GM12864 (cell line): ENCODE data around the gene RTBDN.

Experiments
- DNase-seq: peaks from one replicate; pipeline ENCODE4 v3.0.0-alpha.2; 2011; ENCODE audit warnings: low read depth
- H3K4me3 ChIP-seq: 2 replicates; pipeline ENCODE4 v1.5.1; 2011; ENCODE audit warnings: mild to moderate bottlenecking, low read depth, low read length, control low read depth
- TF ChIP-seq, protein P1 (sequence below): IDR thresholded peaks from 2 replicates; pipeline ENCODE4 v1.5.1; 2011; ENCODE audit warnings: low read depth, mild to moderate bottlenecking, moderate library complexity, low read length, control low read depth, inconsistent platforms; ENCODE audit errors: missing control alignments

RTBDN gene

DNA sequence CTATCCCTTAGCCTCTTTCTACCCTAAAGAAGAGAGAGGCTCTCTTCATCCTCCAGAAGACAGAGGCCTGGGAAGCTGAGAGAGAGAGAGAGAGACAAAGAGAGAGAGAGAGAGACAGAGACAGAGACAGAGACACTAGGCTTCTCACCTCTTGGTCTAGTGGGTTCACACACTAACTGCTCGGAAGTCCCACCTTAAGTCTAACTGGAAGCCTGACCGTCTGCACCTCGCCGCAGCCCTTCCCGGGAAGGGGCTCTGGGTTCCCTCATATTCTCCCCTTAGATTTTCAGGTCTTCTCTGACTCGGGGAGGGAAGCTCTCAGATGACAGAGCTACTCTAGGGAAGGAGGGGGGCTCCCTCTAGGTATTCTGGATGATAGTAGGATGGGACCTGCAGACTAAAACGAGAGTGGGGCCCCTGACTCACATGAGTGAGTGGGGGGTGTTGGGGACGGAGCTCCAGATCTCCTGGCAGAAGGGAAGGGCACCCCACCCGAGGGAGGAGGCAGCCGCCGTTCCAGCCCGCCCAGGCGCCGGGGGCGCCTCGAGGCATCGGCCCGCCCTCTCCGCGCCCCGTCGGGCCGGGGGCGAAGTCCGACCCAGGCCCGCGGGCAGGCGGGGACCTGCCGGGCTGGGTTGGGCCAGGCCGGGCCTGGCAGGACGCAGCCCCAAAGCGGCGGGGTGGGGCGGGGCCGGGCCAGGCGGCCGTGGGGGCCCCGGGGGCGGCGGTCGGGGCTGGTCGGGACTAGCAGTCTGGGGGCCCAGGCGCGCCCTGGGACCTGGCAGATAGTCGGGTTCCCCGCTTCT is 45.1 kb downstream of the RTBDN start:
- no peak for DNase-seq
- TF ChIP-seq, protein P1, sequence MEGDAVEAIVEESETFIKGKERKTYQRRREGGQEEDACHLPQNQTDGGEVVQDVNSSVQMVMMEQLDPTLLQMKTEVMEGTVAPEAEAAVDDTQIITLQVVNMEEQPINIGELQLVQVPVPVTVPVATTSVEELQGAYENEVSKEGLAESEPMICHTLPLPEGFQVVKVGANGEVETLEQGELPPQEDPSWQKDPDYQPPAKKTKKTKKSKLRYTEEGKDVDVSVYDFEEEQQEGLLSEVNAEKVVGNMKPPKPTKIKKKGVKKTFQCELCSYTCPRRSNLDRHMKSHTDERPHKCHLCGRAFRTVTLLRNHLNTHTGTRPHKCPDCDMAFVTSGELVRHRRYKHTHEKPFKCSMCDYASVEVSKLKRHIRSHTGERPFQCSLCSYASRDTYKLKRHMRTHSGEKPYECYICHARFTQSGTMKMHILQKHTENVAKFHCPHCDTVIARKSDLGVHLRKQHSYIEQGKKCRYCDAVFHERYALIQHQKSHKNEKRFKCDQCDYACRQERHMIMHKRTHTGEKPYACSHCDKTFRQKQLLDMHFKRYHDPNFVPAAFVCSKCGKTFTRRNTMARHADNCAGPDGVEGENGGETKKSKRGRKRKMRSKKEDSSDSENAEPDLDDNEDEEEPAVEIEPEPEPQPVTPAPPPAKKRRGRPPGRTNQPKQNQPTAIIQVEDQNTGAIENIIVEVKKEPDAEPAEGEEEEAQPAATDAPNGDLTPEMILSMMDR: no peak
- peak overlapping the region; percentile 46 for H3K4me3 ChIP-seq

DNA sequence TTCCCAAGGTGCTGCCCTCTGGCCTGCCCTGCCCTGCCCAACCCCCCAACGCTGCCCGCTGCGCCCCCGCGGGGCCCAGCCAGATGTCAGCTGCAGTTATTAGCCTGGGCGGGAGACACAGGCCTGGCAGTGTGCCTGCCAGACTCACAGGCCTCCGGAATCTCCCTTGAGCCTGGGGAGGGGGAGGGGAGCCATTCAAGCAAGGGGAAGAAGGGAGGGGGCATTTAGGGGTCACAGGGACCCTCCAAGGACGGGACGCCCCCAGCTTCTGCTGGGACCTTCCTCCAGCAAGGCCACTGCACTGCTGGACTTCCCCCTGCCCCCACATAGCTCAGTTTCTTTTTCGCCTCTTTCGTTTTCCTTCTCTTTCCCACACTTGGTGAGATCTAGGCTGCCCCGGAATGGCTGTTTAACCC is 45.7 kb downstream of the RTBDN start:
- DNase-seq: no peak
- TF ChIP-seq, protein P1: no peak
- H3K4me3 ChIP-seq: peak overlapping the region; percentile 46

DNA sequence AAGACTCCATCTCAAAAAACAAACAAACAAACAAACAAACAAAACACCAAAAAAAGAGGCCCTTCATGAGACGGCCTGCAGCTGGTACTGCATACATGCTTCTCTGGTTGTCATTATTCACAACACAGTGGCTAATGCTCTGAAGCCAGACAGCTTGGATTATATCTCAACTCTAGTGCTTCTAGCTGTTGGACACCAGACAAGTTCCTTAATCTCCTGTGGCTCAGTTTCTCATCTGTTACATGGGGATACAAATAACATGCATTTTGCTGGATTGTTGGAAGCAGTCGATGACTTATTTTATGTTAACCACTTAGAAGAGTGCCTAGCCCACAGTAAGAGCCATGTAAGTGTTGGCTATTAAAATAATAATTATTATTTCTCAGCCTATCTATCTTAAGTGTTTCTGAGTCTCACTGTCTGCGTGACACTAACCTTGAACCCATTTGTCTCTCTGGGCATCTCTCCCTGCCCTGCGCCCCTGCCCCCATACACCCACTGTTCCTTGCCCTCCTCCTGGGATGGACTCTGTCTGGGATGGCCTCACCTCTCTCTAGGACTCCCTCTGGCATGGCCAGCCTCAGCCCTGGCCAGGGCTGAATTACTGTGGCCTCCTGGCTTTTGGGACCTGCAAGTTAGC is 46.2 kb downstream of the RTBDN start:
- TF ChIP-seq, protein P1: no peak
- H3K4me3 ChIP-seq: peak overlapping the region; percentile 46
- DNase-seq: no peak

DNA sequence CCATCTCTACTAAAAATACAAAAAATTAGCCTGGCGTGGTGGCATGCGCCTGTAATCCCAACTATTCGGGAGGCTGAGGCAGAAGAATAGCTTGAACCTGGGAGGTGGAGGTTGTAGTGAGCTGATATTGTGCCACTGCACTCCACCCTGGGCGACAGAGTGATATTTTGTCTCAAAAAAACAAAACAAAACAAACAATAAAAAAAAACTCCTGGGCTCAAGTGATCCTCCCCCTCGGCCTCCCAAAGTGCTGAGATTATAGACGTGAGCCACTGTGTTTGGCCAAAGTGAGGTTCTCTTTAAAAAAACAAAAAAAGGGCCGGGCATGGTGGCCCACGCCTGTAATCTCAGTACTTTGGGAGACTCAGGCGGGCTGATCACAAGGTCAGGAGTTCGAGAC is 46.9 kb downstream of the RTBDN start:
- no peak for DNase-seq
- TF ChIP-seq, protein P1: no peak
- no peak overlapping the region for H3K4me3 ChIP-seq

DNA sequence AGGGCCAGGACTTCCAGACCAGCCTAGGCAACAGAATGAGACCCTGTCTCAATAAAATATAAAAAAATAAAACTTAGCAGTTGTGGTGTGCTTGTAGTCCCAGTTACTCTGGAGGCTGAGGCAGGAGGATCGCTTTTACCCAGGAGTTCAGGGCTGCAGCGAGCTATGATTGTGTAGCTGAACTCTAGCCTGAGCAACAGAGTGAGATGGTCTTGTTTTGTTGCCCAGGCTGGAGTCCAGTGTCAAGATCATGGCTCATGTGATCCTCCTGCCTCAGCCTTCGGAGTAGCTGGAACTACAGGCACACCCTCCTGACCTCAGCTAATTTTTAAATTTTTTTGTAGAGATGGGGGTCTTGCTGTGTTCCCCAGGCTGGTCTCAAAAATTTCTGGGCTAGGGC is 47.4 kb downstream of the RTBDN start:
- no peak for DNase-seq
- H3K4me3 ChIP-seq: no peak overlapping the region
- TF ChIP-seq, protein P1: no peak

DNA sequence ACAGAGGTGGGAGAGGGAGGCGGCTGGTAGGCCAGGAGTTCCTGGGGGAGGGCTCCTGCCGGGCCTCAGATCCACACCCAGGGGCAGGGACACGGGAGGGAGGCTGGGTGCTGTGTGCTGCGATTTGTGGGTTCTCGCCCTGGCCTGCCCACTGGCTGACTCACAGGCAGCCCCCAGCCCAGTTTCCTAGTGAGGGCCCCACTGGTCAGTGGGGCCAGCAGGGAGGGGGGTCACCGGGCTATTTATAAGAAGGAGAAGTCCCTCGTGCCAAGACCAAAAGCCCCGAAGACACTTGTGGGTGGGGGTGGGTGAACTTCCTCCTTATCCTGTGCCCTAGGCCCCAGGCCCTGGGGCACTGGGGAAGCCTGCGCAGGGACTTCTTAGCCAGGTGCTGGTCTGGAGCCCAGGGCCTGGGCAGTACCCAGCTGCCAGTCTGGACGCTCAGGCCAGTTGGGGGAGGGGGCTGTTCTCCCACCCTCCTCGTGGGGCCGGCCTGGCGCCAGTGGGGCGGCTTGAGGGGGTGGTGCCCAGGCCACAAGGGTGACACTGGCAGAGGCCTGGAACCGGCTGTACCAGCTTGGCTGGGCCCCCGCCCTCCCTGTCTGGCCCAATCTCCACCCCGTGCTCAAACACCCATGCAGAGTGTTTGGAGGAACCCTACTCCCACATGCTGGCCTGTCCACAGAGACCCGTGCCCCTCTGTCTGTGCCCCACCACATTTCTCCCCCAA is 48.1 kb downstream of the RTBDN start:
- DNase-seq: no peak
- no peak overlapping the region for H3K4me3 ChIP-seq
- TF ChIP-seq, protein P1: no peak
